ENCODE results near the gene PI16. TPM values are rescaled to one million over a fixed set of nuclear protein-coding genes. Genes with fewer than 3 reads are reported as not detected.

Gene PI16
- total and polyA plus RNA-seq, 2 donors (not counting 3 experiments of a cell fraction or from before 2014, with no cell fraction given): 0.14 TPM; not detected in 1

DNA sequence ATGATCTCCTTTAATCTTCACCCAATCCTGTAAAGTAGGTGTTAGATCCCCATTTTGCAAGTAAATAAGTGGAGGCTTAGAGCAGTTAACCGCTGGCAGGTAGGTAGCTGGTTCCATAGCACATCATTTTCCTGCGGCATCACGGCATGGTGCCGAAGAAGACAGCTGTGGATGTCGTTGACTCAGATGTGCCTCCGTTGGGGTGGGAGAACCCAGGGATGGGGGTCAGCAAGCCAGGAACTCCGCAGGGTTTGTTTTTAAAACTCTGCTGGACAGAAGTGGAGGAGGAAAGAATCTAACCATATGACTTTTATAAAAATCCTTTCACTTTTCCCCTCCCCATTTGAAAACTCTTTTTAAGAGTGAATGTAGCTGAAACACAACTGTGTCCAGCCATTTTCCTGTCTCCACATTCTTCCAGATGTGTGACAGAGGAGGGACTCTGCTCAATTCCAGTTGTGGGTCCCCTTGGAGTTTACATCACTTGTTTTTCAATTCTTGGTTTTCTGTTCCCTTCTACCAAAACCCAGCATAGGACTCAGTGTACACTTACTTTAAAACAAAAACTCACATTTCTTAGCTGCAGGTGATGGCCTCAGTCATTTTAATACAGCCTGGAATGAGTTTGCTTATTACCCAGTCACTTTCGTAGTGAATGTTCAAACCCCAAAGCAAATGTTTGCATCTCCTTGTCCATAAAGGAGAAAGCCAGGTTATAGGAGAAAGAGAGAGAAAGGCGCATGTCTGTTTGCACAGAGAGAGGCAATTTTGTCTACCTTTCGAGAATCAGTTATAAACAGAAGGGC is 27.6 kb upstream of the PI16 start:
- no TSS peak for BruUV-seq (replicated peaks)
- intact Hi-C loops (cut with micrococcal nuclease): no loop called here
- H3K9ac ChIP-seq (replicated peaks; ENCODE audit: extremely low read depth, insufficient read depth, low read length): no peak overlapping the region
- H4K20me1 ChIP-seq (replicated peaks; ENCODE audit: control insufficient read depth, extremely low read depth, insufficient read depth, low read length): no peaks in the 10 kb centered on the region
- FAIRE-seq: no peak
- H3K9me3 ChIP-seq (replicated peaks; ENCODE audit: control insufficient read depth, insufficient read depth, low read length): no peaks in the 10 kb centered on the region
- H2AFZ ChIP-seq (ENCODE audit: low read depth, low read length): no peak overlapping the region
- no peaks in the 10 kb centered on the region for H3K79me2 ChIP-seq (ENCODE audit: control insufficient read depth, insufficient read depth, low read length)
- no peak for DNase-seq (ENCODE audit: low read depth, low spot score)
- CTCF ChIA-PET: interaction anchor here (1.0 to 2.7 kb wide), 5 partner anchors 13 to 91 kb away, joined by 3 to 11 read pairs (median 3); no protein-coding TSS in a partner anchor
- H3K4me2 ChIP-seq (ENCODE audit: insufficient read depth, low read length): no peak overlapping the region
- no peaks in the 10 kb centered on the region for H3K9me1 ChIP-seq (replicated peaks; ENCODE audit: control insufficient read depth, extremely low read depth, insufficient read depth, low read length)
- no peaks in the 10 kb centered on the region for H3K27me3 ChIP-seq (ENCODE audit: control insufficient read depth in 2 of 2, insufficient read depth in 2 of 2, low read length in 2 of 2)
- no peak overlapping the region for H3K27ac ChIP-seq (ENCODE audit: insufficient read depth, low read depth, low read length)
- POLR2A ChIA-PET: interaction anchor here (0.5 kb wide), 1 partner anchor 99 kb away, joined by 5 read pairs; no protein-coding TSS in a partner anchor
- dilution Hi-C loops (cut with MboI; ENCODE audit: extremely low pct_ligation_motif_present, low sequenced_read_pairs): no loop called here
- H3K4me3 ChIP-seq (replicated peaks in 1 of 3; ENCODE audit: insufficient read depth in 1 of 3, low read depth in 1 of 3, low read length in 3 of 3): no peak overlapping the region
- H3K4me1 ChIP-seq (ENCODE audit: control insufficient read depth, extremely low read depth, insufficient read depth, low read length): no peaks in the 10 kb centered on the region
- H3K36me3 ChIP-seq (ENCODE audit: control insufficient read depth in 2 of 2, extremely low read depth in 1 of 2, insufficient read depth in 2 of 2, low read length in 2 of 2): peaks cover 2 to 7% of the 10 kb centered on the region in 2 experiments
- TF ChIP-seq, protein P1, sequence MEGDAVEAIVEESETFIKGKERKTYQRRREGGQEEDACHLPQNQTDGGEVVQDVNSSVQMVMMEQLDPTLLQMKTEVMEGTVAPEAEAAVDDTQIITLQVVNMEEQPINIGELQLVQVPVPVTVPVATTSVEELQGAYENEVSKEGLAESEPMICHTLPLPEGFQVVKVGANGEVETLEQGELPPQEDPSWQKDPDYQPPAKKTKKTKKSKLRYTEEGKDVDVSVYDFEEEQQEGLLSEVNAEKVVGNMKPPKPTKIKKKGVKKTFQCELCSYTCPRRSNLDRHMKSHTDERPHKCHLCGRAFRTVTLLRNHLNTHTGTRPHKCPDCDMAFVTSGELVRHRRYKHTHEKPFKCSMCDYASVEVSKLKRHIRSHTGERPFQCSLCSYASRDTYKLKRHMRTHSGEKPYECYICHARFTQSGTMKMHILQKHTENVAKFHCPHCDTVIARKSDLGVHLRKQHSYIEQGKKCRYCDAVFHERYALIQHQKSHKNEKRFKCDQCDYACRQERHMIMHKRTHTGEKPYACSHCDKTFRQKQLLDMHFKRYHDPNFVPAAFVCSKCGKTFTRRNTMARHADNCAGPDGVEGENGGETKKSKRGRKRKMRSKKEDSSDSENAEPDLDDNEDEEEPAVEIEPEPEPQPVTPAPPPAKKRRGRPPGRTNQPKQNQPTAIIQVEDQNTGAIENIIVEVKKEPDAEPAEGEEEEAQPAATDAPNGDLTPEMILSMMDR (IDR thresholded peaks at IDR 0.05; ENCODE audit: extremely low read depth in 1 of 2, insufficient read depth in 1 of 2, low read depth in 1 of 2, low read length in 2 of 2): no peak
- TF ChIP-seq MYC (IDR thresholded peaks at IDR 0.05; ENCODE audit: low read depth, low read length): no peak
- no peak for TF ChIP-seq JUN (IDR thresholded peaks at IDR 0.05; ENCODE audit: borderline replicate concordance, insufficient read depth, insufficient read length, low read depth)
- no peak for TF ChIP-seq POLR2AphosphoS5 (IDR thresholded peaks at IDR 0.05; ENCODE audit: insufficient read depth, low read depth, low read length)
- TF ChIP-seq, protein P2, sequence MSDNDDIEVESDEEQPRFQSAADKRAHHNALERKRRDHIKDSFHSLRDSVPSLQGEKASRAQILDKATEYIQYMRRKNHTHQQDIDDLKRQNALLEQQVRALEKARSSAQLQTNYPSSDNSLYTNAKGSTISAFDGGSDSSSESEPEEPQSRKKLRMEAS (IDR thresholded peaks at IDR 0.05; ENCODE audit: insufficient read depth, insufficient read length): no peak
- no peak for TF ChIP-seq POLR2A (IDR thresholded peaks at IDR 0.05; ENCODE audit: low read depth, low read length)
- no peak for TF ChIP-seq GATA2 (IDR thresholded peaks at IDR 0.05; ENCODE audit: insufficient read depth, insufficient read length, low read depth, low read length)
- no peak for TF ChIP-seq FOS (IDR thresholded peaks at IDR 0.05; ENCODE audit: borderline replicate concordance, insufficient read depth, low read length)
- no peak for TF ChIP-seq EZH2 (IDR thresholded peaks at IDR 0.05; ENCODE audit: borderline replicate concordance, low read depth, low read length, severe bottlenecking)
